Measurements from ENCODE around the gene HNRNPL.
"Not testable (repeated sequence)": the region's sequence is repeated elsewhere in the genome, so short reads cannot be mapped to it uniquely, and the experiment has no call there.

The HNRNPL gene

GRCh38 chr19:38869160-38869835 is 19.5 kb upstream of the HNRNPL start:
- no peak for DNase-seq

DNA sequence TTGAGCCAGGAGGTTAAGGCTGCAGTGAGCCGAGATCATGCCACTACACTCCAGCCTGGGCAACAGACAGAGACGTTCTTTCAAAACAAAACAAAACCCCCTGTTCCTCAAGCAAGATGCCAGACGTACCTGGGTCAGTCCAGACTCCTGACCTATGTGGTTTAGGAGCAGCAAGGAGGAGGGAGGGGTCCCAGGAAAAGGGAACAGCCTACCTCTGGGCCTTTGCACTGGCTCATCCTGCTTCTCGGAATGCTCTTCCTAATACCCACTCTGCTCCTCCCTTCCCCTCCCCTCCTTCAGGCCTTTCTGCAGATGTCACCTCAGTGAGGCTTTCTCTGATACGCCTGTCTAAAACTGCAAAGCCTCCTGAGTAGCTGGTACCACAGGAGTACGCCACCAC is 18.8 kb upstream of the HNRNPL start:
- DNase-seq: no peak

DNA sequence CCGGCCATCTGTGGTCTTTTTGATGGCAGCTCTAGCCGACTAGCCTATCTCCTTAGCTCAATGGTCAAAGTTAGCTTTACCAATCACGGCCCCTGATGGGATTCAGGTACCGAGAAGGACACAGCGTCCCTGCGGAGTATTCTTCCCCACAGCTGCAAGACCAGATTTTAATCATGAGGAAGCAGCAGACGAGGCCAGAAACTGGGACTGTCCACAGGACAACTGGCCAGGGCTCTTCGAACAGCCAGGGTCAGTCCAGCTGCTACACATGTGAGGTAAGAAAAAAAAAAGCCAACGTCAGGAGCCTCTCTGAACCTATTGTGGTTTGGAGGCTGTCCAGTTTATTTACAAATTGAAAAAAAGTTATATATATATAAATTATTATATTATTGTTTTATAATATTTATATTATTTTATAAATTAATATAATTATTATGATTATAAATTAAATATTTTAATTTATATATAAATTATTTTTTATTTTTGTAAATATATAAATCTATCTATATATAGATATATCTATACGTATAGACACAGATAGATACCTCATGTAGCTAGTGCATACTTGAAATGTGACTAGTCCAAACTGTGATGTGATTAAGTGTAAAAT is 17.5 kb upstream of the HNRNPL start:
- no peak for DNase-seq

- DNase-seq: no peak
Measured at GRCh38 chr19:38862321-38863059, 12.7 kb upstream of the HNRNPL start.

GRCh38 chr19:38861368-38861767 is 11.6 kb upstream of the HNRNPL start:
- DNase-seq: no peak

- not testable (repeated sequence) for DNase-seq
Measured at GRCh38 chr19:38859631-38860204, 9.9 kb upstream of the HNRNPL start.

GRCh38 chr19:38856813-38857212 is 7.0 kb upstream of the HNRNPL start:
- no peak for DNase-seq

DNA sequence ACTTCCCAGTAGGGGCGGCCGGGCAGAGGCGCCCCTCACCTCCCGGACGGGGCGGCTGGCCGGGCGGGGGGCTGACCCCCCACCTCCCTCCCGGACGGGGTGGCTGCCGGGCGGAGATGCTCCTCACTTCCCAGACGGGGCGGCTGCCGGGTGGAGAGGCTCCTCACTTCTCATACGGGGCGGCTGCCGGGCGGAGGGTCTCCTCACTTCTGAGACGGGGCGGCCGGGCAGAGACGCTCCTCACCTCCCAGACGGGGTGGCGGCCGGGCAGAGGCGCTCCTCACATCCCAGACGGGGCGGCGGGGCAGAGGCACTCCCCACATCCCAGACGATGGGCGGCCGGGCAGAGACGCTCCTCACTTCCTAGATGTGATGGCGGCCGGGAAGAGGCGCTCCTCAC is 6.0 kb upstream of the HNRNPL start:
- not testable (repeated sequence) for DNase-seq

DNA sequence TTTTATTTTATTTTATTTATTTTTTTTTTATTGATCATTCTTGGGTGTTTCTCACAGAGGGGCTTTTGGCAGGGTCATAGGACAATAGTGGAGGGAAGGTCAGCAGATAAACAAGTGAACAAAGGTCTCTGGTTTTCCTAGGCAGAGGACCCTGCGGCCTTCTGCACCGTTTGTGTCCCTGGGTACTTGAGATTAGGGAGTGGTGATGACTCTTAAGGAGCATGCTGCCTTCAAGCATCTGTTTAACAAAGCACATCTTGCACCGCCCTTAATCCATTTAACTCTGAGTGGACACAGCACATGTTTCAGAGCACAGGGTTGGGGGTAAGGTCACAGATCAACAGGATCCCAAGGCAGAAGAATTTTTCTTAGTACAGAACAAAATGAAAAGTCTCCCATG is 5.2 kb upstream of the HNRNPL start:
- DNase-seq: not testable (repeated sequence)

DNA sequence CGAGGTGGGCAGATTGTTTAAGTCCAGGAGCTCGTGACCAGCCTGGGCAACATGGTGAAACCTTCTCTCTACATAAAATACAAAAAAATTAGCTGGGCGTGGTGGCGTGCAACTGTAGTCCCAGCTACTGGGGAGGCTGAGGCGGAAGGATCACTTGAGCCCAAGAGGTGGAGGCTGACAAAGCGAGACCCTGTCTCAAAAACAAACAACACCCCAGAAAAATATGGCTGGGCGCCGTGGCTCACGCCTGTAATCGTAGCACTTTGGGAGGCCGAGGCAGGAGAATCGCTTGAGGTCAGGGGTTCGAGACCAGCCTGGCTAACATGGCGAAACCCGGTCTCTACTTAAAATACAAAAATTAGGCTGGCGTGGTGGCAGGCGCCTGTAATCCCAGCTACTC is 3.4 kb upstream of the HNRNPL start:
- no peak for DNase-seq

- peak in 3 of 4 experiments; percentile 21 to 33 (median 28) for DNase-seq
Measured at GRCh38 chr19:38852231-38853044, 2.7 kb upstream of the HNRNPL start.

DNA sequence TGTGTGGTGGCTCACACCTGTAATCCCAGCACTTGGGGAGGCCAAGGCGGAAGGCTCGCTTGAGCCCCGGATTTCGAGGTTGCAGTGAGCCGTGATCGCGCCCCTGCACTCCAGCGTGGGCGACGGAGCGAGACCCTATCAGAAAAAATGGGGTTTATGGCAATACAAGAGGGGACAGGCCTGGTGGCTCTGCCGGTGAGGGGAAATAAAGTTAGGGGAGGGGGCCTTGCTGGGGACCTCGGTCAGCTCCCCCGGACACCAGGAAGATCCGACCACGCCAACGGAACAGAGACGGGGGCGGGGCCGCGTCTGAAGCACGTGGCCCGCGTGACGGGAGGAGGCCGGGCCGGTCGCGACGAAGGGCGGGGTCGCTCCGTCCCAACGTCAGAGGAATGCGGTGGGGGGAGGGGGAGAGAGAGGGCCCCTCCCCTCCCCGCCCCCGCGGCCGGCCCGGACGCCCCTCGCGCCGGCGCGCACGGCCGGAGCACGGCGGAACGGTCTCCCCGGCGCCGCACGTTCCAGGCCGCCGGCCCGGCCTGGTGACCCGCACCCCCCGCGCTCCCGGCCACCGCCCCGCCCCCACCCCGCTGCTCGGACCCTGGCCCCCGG is 1.9 kb upstream of the HNRNPL start:
- peak; percentile 74 to 85 (median 77) for DNase-seq

DNA sequence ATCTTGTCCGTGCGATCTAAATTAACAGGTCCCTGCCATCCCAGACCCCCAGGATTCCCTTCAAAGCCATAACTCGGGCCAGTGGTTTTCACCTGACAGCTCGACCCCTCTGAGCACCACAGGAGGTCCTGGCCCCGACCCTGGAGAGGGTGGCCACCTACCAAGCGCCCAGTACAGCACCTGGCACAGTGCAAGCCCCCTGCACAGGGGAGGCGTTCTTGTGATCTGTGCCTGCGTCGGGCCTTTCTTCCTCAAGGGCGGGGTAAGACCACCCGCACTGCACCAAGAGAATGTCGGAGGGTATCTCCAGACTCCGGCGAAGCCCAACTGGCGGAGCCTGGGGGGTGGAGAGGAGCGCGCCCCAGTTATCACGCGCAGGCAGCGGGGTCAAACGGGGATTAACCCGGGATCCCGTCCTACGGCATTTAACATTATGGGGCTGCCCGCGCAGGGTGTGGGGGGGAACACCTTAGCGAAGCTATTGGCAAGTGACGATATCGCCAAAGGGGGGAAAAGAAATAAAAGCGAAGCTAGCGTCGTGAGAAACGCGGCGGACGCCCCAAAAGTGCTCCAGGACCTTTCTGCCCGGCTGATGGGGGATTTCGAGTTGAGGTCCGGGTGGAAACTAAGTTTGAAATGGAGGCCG is 1.3 kb upstream of the HNRNPL start:
- no peak for DNase-seq

DNA sequence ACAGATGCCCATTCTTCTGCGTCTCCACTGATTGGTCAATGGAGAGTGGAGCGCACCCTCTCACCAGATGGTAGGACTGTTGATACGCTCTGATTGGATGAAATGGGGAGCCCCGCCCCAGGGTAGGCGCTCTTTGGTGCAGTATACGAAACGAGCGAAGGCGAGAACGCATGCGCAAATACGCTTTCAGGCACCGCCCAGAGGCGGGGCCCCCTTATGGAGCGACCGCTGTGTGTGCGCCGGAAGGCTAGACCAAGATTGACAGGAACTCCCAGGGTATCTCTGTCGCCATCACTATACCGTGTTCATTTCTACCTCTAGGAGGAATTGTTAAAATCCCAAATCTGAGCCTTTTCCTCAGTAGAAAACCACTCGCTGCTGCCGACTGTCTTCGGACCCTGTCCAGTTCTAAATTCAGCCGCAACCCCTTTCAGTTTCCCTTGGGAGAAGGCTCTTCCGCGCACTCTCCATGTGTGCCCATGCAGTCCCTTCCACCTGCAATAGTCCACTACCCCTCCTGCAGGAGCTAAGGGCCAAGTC is 720 bp upstream of the HNRNPL start:
- DNase-seq: peak; percentile 97 to 100 (median 99)

GRCh38 chr19:38849147-38849859 is 483 bp downstream of the HNRNPL start:
- peak; percentile 97 to 99 (median 98) for DNase-seq

DNA sequence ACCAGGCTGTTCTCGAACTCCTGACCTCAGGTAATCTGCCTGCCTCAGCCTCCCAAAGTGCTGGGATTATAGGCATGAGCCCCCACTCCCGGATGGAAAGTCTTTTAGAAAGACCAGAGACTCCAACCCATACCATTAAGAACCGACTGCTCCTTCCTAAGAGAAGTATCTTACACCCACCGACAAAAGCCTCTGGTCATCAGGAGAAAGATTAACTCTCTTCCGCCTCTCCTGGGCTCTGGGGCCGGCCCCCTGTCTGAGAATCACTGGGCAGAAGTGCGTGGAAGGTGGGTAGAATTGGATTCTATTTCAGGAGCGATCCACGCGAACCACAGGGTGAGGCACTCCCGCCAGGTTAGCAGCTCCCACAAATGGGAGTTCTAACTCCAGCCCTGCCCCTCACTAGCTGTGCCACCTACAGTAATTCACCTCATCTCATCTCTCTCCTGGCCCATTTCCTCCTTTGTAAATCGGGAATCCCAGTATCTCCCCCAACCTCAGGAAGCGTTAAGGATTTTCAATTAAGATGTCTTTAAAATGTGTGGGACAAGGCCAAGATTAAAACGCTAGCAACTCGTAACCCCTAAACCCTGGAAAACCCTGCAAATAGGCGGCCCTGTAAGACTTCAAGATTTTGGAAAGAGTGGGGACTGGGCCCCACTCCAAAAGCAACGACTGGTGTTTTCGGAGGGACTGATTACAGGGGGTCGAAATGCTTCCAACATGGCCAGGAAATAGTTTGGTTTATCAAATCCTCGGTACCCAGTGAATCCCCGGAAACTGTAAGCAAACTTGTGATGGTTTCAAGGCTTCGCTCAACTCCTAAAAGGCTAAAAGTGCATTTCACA is 1.3 kb downstream of the HNRNPL start:
- DNase-seq: no peak

- DNase-seq: no peak
Measured at GRCh38 chr19:38846097-38846496, 3.7 kb downstream of the HNRNPL start.

DNA sequence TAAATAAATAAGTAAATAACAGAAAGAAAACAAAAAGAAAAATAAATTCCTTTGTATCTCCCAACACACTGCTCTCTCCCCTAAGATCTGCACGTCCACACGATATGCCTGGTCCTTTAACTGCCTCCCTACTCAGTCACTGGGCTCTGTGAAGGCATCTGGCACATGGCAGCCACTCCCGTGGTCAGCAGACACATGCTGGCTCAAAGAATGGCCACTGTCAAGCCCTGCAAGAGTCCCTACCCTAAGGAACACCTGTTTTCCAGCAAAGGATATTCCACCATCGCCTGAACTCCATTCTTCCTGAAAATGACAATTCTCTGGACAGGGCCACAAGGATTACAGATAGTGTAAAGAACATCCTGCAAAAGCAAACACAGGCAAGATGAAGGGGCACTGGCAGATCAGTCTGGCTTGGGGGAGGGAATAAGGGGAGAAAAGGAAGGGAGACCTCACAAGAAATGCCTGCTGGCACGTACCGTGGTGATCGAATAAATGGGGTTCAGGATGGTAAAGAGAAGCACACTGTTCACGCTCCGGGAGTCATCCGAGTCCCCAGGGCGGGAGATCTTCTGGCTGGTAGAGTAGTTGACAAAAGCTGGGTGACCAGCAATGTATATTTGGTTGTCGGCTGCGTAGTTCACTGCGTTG is 4.3 kb downstream of the HNRNPL start:
- DNase-seq: no peak

GRCh38 chr19:38844093-38844686 is 5.6 kb downstream of the HNRNPL start:
- no peak for DNase-seq

Measured in activated CD4-positive, CD25-positive, alpha-beta regulatory T cell (primary cell).